ENCODE results near the gene PPP4C.
"Not testable (repeated sequence)": the region's sequence is repeated elsewhere in the genome, so short reads cannot be mapped to it uniquely, and the experiment has no call there.

The PPP4C gene

DNA sequence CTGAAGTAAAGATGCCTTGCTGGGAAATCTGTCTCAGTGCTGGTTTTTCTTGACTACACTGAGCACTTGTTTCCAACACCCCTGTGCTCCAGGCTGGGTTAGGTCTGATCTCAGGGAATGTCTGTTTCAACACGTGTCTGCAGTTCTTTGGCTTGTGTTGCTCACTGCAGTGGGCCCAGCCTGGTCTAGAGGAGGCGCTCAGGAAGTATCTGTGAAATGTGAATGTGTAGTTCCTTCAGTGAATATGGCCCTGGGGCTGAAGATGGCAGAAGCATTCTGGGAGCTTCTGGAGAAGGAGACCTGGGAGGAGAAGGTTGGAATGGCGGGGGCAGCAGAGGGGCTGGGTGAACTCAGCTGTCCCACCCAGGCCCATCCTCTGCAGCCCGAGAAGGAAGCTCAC lies 28.3 kb downstream of the PPP4C start:
- DNase-seq, result no peak

- no peak for DNase-seq
Observed at GRCh38 chr16:30104492-30104891, 28.7 kb downstream of the PPP4C start.

GRCh38 chr16:30108059-30108850 lies 32.5 kb downstream of the PPP4C start:
- DNase-seq, result no peak

DNA sequence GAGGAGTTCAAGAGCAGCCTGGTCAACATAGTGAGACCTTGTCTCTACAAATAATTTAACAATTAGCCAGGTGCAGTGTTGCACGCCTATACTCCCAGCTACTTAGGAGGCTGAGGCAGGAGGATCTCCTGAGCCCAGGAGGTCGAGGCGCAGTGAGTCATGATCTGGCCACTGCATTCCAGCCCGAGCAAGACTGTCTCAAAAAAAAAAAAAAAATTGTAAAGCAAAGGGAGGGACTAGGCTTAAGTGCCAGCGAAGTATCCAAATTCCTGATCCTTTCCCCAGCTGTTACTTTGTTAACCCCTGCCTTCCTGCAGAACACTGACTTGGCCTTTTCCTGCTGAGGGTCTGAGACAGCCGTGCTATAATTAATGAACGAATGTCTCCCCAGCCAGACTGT lies 34.9 kb downstream of the PPP4C start:
- no peak for DNase-seq

- DNase-seq, result peak; percentile 70
Observed at GRCh38 chr16:30112197-30113030, 36.6 kb downstream of the PPP4C start.

GRCh38 chr16:30113031-30113710 lies 37.4 kb downstream of the PPP4C start, which contains the start of gene GDPD3:
GDPD3 (minus strand) TSS chr16:30113537; CDS start chr16:30113478, 59 bp downstream.
- no peak for DNase-seq

GRCh38 chr16:30113711-30114333 lies 38.0 kb downstream of the PPP4C start:
- no peak for DNase-seq

GRCh38 chr16:30114411-30114810 lies 38.6 kb downstream of the PPP4C start:
- no peak for DNase-seq

GRCh38 chr16:30114833-30115232 lies 39.0 kb downstream of the PPP4C start:
- not testable (repeated sequence) for DNase-seq

DNA sequence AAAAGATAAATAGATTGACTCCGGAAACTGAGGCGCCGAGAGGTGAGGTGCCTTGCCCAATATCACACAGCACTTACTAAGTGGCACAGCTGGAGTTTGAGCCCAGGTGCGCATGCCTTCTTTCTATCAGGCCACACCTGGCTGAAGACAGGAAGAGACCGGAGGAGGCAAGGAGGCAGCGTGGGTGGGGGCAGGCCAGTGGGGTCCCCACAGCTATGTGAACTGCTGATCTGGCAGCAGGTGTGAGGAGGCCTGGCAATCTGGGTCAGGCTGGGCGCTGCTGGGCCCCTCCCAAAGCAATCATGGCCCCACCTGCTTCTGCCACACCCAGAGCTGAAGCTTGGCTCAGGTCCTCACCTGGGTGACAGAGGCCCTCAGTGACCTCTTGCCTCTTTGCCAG lies 39.4 kb downstream of the PPP4C start:
- DNase-seq, result peak; percentile 15

DNA sequence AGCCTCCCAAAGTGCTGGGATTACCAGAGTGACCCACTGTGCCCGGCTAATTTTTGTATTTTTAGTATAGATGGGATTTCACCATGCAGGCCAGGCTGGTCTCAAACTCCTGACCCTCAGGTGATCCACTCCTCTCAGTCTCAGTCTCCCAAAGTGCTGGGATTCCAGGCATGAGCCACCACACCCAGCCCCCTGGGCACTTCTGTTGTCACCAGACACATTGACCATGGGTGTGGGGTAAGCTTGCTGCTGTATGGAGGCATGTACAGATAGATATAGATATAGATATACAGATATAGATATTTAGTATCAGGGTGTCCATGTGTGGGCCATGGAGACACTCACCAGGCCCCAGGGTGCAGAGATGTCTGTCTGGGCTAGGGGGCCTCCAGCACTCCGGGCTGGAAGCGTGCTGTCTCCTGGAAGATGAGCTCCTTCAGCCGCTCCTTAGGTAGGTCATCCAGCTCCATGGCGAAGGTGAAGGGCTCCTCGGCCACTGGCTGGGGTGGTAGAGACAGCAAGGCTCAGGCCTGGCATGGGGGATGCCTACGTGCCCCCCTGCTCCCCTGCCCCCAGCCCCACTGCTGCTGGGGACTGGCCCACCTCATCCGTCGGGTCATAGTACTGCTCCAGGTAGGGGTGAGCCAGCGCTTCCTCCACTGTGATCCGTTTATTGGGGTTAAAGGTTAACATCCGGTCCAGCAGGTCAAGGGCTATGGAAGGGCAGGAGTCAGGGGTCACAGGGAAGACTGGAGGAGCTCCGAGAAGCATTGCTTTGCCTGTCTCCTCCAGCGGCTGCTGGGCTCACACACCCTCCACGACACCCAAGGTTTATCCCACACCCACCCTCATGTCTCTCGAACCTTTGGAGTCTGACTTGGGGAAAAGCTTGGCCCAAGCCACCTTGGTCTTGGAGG lies 40.8 kb downstream of the PPP4C start:
- DNase-seq, result no peak

GRCh38 chr16:30117768-30118167 lies 42.0 kb downstream of the PPP4C start:
- DNase-seq, result no peak

- no peak for DNase-seq
Observed at GRCh38 chr16:30119428-30119827, 43.6 kb downstream of the PPP4C start.

DNA sequence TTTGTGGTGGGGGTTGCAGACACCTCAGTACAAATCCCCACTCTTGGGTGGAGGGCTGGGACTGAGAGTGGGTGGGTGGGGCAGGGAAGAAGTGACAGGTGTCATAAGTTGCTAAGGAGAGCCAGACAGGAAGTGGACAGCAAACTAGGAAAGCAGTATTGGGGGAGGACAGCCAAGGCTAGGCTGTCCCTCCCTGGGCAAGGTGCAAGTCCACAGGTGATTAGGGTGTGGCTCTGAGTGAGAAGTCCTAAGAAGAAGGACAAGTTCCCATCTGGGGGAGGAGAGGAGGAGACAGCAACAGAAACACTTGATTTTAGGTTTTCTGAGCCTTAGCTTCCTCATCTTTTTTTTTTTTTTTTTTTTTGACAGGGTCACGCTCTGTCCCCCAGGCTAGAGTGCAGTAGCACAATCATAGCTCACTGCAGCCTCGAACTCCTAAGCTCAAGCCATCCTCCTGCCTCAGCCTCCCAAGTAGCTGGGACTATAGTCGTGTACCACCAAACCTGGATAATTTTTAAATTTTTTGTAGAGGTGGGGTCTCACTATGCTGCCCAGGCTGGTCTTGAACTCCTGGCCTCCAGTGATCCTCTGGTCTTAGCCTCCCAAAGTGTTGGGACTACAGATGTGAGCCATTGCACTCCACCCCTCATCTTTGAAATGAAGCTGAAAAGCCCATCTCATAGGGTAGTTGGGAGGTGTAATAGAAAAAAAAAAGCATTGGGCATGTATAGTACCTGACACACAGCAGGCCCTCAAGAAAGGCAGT lies 44.7 kb downstream of the PPP4C start:
- no peak for DNase-seq

DNA sequence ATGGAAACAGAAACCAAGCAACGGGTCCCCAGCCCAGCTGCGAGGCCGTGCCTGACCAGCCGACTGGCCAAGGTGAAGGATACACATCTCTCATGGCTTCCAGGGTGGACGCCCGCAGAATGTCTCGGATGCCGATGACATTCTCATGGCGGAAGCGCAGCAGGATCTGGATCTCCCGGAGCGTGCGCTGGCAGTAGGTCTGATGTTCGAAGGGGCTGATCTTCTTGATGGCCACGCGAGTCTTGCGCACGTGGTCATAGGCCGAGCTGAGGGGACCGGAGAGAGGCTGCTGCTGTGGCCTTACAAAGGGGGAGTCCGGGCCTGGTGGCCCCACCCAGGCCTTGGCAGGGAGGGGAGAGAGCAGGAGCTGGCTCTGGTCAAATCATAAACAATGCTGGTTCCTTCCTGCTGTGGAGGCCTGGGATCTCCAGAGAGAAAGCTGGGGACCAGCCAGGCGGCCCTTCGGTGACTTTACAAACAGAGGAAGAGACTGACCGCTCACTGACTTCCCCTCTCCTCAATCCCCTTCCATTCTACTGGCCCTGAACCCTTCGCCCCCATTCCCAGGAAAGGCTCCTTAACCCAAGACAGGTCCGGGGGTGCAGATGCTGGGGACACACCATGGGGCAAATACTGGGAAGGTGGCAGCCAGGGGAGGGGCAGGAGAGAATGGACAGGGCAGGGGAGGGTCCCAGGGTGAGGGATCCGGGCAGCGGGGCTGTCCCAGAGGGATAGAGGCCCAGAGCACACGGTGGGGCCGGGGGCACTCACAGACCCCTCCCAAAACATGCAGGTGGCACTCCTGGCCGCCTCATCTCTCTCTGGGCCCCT lies 46.2 kb downstream of the PPP4C start:
- DNase-seq, result no peak

GRCh38 chr16:30122604-30123160 lies 46.9 kb downstream of the PPP4C start:
- no peak for DNase-seq

GRCh38 chr16:30124985-30125379 lies 49.2 kb downstream of the PPP4C start:
- no peak for DNase-seq

- DNase-seq, result not testable (repeated sequence)
Observed at GRCh38 chr16:30125690-30126089, 49.9 kb downstream of the PPP4C start.

- no peak for DNase-seq
Observed at GRCh38 chr16:30127993-30128392, 52.2 kb downstream of the PPP4C start.
